ENCODE measurements around the gene AASDH.
"Not testable (repeated sequence)": the region's sequence is repeated elsewhere in the genome, so short reads cannot be mapped to it uniquely, and the experiment has no call there.

DNA sequence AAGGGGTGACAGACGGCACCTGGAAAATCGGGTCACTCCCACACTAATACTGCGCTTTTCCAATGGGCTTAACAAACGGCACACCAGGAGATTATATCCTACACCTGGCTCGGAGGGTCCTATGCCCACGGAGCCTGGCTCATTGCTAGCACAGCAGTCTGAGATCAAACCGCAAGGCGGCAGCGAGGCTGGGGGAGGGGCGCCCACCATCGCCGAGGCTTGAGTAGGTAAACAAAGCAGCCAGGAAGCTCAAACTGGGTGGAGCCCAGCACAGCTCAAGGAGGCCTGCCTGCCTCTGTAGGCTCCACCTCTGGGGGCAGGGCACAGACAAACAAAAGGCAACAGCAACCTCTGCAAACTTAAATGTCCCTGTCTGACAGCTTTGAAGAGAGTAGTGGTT, 24.3 kb downstream of the AASDH start:
- TF ChIP-seq CTCF (conservative IDR thresholded peaks at IDR 0.05; ENCODE audit: low read length); EZH2phosphoT487 (IDR thresholded peaks at IDR 0.05; ENCODE audit: borderline replicate concordance, low read depth, low read length): not testable (repeated sequence)

All from OCI-LY7 (cell line).